G401 (cell line): Measurements from ENCODE around the gene ANXA6. TPM values are rescaled to one million over a fixed set of nuclear protein-coding genes. Genes with fewer than 3 reads are reported as not detected.

Source experiments
- DNase-seq: peaks from one replicate; pipeline ENCODE4 v3.0.0-alpha.2; 2015; ENCODE audit warnings: low spot score
- in situ Hi-C: cut with HindIII; loops from 2 replicates; pipeline ENCODE4 v1.10.0; 2016; ENCODE audit warnings: low sequenced_read_pairs, mixed read lengths
- total RNA-seq: library from RNA; depleted of rRNA; stranded (reverse); fragments of >200 nt; shearing (Covaris generic); gene quantifications from 2 replicates; pipeline ENCODE4 v1.2.3, GENCODE V29; 2014

The ANXA6 gene
- total RNA-seq, 1 experiment from 2014 or later: 371 TPM

DNA sequence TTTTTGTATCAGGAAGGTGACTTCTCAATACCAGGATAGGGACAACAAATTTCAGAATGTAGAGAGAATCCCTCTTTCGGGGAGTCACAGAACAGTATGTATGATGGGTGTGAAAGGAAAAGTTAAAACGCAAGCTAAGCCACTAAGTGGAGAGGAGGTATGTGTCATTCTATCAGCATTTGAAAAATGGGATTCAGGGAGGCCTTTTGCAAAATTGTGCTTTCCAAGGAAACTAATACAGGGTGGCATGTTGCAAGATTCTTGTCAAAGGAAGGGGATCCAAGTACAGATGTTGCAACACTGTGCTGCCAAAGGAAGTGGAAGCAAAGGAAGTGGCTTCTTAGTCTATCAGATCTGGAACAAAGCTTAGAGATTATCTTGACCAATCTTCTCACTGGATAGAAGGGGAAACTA is 64.1 kb downstream of the ANXA6 start:
- in situ Hi-C loops: no loop called here
- DNase-seq: no peak

DNA sequence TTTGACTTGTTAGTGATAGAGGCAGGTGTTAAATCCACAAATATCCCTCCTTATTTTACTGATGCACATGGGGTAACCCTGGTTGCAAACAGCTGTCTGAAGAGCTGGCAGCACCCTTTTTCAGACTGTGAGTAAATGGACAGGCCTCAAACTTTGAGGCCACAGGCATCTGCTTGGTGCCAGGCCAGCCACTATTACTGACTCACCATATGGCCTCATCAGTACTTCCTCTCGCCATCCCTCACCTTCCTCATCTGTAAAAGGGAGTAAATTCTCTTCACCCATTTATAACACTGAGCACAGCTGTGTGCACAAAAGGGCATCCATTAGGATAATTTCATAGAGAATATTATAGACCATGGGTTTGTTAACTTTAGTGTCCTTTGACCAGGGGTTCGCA is 64.8 kb downstream of the ANXA6 start:
- no peak for DNase-seq

DNA sequence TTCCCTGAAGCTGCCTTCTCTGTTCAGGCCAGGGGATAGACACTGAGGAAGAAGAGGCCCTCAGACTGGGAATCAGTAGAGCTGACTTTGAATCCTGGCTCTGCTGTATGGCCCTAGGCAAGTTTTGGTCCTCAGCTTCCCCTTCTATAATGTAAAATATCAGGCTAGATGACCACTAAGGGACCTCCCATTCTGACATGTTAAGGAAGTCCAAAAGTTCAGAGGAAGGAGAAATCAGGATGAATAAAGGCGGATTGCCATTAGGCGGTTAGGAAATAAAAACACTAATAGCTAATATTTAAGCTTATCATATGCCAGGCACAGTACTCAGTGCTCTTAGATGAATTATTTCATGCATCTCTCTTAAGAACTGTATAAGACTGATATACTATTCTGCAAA is 67.9 kb downstream of the ANXA6 start:
- in situ Hi-C loops: no loop called here

More for the DNA sequence above, 64.8 kb downstream of the ANXA6 start:
- in situ Hi-C loops: no loop called here

DNA sequence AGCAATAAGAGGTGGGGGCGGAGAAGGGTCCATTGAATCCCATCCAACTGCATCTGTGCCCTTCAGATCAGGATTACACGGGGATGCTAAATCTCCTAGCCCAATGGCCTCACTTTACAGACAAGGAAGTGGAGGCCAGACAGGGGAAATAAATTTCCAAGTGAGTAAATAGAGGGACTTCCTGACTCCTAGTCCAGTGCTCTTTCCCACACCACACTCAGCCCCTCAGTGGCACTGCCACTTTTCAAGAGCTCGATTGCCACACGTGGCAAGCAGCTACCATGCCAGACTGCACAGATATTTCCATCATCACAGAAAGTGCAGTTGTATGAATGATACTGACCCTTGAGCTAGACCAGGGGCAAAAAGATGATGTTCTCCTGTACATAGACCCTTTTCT is 68.6 kb downstream of the ANXA6 start:
- in situ Hi-C loops: no loop called here
- no peak for DNase-seq

More for the DNA sequence above, 67.9 kb downstream of the ANXA6 start:
- no peak for DNase-seq

DNA sequence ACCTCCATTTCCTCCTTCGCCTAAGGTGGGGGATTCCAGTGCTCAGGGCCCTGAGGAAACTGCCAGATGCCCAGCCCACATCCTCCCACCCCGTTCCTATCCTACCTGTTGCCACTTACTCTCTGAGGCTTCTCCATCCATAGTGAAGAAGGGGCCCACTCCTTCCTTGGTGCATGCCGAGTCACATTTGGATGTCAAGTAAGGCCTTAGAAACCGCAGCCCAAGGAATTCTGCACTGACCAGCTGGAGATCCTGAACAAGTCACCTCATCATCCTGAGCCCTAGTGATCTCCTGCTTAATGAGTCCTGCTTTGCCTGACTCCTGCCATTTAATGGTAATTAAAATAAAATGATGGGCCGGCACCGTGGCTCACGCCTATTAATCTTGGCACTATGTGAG is 70.1 kb downstream of the ANXA6 start:
- in situ Hi-C loops: no loop called here
- DNase-seq: no peak

DNA sequence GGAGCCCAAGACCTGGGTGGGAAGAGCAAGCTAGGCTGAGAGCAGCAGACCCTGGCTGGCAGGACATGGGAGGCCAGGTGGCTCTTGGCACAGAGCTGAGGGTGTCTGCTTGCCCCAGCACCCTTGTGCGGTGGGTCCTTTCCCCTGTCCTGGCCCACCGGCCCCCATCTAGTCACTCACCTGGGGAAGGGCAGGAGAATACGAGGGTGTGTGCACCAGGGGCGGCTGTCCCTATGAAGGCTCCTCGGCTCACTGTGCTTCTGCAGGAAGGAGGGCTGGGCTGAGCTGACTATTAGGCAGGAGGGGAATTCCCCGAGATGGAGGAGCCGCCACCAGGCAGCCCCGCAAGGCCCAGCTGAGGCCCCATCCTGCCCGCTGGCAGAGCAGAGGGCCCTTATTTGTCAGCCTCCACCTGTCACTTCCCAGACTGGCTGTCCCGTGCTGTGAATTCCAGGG is 70.6 kb downstream of the ANXA6 start:
- DNase-seq: no peak
- in situ Hi-C loops: no loop called here

DNA sequence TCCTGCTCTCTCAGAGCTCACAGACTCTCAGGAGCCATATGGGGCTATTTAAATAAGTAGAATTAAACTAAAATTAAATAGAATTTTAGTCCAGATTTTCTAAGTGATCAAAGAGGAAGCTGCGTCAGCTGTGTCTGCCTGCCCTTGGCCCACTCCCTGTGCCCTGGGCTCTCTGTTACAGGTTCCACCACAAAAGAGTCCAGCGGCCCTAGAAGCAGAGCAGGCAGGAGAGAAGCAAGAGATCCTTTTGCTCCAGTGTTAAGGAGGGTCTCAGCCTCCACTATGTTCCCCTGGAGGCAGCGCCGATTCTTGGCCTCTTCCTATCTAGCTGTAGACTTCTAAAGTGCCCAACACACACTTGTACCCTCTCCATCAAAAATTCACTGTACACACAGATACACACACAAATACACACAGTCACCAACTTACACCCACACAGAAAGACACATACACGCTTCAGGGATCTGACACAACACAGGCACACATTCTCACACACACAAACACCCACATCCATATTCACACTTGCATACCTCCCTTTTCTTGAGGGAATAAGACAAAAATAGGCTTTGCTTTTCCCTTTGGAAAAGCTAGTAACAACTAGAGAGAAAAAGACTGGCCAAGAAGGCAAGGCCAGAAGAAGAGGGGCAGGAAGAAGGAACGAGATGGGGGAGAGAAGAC is 71.2 kb downstream of the ANXA6 start:
- no peak for DNase-seq
- in situ Hi-C loops: no loop called here

DNA sequence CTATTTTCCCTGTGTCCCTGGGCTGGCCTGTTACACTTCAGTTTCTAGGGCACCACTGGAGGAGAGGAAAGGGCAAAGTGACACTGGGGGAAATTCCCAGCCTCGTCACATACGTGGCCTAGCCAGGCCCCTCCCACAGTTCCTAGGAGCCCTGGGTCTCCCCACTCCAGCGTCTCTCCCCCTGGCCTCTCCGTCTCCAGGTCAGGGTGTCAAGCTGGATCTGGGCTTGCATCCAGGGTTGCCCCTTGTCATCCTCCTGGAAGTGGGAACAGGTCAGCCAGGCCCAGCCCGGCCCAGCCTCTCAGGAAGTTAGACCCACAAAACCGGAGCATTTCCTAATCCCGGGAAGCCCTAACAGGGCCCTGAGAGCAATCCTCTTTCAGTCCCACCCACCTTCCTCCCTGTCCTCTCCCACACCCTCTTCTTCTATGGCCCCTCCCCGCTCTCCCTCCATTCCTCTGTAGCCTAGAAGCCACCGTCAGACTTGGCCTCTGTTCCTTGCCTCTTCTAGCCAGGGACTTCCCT is 72.0 kb downstream of the ANXA6 start:
- in situ Hi-C loops: no loop called here
- DNase-seq: no peak

DNA sequence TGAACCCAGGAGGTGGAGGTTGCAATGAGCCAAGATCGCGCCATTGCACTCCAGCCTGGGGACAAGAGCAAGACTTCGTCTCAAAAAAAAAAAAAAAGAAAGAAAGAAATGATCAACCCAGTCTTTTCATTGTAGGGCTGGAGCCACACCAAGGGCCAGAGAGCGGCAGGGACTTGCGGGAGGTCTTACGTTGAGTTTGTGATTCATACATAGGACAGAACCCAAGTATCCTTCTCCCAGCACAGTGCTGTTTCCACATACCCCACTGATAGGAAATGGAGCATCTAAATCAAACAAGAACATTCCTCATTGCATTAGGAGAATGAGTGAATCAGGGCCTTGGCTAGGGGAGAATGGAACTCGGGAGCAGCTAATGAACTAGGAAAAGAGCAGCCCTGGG is 73.2 kb downstream of the ANXA6 start:
- DNase-seq: no peak
- in situ Hi-C loops: no loop called here

DNA sequence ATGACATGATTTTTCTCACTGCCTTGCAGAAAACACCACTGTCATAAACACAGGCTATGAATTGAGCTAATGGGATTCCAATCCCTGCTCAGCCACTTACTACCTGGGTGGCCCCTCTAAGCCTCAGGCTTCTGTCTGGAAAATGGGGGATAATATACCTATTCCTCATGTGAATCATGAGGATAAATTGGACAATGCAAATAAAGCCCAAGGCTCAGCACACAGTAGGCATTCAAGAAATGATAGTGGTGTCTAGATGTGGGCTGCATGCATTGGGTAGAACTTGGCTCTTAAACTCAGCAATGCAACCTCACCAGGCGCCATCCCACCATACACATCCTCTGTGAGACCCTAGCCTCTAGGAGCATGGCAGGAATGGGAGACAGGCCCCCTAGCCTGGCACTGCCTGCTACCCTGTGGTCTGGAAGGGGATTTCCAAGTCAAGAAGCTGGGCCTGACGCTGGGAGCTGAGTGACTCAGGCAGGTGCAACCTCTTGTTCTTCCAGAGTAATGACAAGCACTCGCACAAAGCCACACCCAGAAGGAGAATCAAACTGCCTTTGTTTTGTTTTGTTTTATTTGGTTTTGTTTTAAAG is 74.4 kb downstream of the ANXA6 start:
- in situ Hi-C loops: no loop called here
- DNase-seq: no peak

DNA sequence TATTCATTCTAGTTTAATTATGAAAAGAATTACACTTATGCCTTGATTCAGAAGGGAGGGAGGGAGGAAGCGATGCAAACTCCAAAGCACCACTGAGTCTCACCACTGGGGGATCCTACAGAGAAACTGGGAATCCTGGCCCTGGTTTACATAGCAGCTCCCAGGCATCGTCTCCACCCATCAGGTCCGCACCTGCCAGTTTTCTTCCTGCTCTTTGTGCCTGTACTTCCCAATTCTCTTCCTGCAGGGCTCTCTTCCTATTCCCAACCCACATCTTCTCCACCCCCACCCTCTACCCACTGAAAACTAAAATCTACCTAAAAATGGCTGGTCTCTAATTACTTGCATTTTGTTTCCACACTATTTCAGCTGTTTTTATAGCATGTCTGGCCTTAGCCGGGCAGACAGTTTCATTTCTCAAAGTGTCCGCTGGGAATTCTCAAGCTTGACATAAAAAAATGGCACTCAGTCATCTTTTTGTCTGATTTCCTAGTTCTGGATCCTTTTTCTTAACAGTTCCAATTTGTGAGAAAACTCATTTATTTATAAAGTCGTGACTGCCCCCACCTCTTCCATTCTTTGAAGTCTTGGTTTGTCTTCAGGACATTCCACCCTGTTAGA is 75.2 kb downstream of the ANXA6 start:
- DNase-seq: peak; percentile 50
- in situ Hi-C loops: no loop called here

DNA sequence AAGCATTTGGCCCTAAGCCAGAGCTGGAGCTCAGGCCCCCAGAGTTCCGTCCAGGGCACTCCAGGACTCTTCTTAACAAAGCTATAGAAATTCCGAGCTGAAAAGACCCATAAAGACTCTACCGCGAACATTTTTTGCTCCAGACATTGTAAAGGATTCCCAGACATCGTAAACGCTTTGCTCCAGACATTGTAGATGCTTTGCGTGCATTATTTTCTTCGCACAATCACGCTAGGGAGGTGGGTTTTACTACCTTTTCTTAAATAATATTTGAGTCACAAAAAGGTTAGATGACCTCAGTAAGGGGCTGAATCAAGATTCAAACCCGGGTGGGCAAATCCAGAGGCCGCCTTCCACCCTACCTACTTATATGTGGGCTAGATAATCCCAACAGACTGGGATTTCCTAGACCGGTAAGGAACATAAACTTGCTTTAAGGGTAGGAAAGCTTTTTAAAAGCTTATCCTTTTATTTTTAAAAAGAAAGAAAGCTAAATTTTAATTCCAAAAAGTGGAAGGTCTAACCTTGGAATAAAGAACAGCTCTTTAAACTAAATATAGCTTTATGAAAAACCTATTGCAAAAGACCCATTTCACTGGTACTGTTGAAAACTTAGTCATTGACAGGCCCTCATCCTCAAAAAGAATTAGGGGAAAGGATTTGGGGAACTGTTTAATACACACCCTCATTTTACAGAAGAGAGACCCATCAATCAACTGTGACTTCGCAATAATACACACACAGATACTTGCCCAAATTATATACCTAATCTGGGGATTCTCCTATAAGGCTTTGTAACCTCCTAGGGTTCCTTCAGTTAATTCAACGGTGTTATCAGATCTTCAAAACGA is 75.9 kb downstream of the ANXA6 start:
- DNase-seq: no peak
- in situ Hi-C loops: no loop called here

DNA sequence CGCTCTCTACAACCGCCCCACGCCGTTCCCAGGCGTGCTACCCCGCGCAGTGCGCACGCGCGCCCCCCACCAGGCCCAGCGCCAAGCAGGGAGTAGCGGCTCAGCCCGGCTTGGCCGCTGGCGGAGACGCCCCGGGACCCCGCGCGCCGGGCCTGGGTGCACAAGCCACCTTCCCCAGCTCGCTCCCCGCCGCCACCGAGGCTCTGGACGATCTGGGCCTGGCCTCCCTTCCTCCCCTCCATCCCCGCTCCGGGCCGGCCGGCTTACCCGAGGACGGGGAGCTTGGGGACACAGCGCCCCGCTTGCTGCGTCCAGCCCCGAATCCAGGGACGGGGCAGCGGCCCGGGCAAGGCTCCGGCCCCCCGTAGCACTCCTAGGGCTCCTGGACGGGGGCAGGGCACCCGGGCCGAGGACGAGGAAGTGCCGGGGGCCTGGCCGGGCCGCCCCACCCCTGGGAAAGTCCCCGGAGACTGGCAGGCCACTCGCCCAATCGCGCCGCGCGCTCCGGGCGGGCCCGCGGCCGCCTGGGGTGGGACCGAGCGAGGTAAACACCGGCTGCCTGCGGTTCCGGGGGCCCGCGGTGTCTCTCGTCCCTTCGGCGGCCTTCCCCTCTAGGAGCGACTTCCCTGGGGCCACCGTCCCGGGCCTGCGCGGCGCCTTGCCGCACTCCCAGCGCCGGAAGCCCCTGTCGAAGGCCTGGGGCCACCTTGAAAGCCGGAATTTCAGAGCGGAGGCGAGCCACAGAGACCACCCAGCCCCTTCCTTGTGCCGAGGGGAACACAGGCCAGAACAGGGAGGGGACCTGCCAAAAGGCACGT is 76.8 kb downstream of the ANXA6 start, which contains the start of gene TNIP1:
TSS of gene TNIP1 (minus strand) at position 422 of the 818 bp plus-strand sequence. CDS start 15,939 bp downstream, outside the sequence.
- peak; percentile 81 for DNase-seq
- in situ Hi-C loops: no loop called here

DNA sequence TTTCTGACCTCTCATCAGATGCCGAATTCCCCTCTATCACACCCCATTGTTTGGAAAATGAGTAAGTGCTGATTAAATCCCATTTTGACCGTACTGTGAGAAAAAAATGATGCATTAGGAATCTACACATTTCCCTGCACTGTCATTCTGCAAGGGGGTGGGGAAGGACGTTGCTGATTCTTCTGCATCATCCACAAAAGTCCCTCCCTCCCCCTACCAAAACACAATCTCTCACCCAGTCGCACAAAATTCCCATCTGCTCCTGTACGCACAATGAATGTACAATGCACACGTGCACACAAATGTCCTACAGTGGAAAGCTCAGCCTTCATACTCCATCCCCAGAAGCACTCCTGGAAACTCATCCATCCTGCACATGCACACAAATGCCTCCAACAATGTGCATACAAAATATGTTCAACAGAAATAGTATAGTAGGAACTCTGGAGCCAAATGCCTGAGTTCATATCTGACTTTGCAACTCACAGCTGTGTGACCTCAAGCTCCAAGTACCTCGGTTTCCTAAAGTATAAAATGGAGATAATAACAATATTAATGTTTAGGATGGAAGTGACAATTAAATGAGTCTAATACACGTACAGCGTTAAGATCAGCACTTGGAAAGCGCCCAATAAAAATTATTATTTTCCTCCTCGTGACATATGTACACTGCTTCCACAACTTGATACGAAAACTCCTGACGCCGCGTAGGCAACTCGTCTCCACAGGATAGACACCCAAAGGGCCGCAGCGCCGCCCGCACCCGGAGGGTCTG is 77.6 kb downstream of the ANXA6 start:
- peak; percentile 55 for DNase-seq
- in situ Hi-C loops: no loop called here

DNA sequence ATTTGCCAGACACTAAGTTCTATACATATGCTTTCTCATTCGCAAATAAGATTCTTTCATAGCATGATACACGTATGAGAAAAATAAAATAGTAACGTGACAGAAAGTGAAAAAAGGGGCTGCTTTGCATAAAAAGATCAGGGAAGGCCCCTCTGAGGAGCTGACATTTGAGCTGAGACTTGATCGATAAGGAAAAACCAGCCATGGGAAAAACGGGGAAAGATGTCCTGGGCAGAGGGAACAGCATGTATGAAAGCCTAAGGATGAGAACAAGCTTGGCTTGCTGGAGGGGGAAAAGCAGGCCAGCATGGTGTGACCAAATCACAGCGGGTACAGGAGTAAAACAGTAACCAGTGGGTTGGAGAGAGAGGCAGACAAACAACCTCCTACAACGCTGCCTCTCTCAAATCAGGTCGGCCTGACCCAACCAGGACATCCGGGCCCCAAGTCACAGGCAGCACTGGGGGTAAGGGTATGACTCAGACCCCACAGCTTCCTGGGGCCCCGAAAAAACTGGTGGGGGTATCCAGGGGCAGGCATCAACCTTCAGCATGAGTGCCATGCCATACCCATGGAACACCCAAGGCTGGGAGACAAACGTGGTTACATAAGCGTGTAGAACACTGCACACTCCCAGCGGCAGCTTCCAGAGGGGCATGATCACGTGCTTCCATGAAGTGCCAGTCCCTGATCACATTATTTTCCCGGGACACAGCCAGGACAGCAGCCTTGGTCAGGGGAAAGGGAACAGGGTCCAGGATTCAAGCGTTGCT is 78.9 kb downstream of the ANXA6 start:
- in situ Hi-C loops: no loop called here
- no peak for DNase-seq

DNA sequence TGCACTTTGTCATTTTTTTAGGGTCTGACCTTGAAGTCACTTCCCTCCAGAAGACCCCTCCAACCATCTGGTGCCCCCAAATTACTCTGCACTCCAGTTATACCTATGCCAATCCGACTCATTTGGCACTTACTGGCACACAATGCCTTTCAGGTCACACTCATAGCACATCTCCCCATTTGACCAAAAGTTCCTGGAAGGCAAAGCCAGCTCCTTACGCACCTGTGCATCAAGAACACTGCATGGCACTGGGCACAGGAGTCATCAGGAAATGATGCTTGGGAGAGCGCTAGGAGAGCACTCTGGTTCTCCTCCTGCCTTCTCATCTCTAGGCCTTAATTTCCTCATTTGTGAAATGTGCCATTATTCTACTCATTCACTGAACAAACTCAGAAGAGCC is 79.6 kb downstream of the ANXA6 start:
- in situ Hi-C loops: no loop called here
- DNase-seq: no peak

DNA sequence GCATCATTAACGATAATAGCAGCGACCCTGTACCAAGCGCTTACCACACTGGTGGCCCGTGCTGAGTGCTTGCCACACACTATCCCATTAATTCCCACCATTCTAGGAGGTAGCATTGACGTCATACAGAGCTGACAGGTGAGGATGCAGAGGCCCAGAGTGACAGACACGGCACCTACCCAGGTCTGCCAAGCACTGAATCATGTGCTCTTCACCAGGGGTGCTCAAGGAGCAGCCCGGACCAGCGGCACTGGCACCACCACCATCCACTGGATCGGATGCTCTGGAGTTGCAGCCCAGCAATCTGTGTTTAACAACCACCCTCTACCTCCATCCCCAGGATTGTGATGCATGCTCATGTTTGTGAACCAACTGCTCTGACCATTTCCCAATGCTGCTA is 80.2 kb downstream of the ANXA6 start:
- in situ Hi-C loops: no loop called here
- no peak for DNase-seq
